ENCODE data around the gene OMD. TPM values are rescaled to one million over a fixed set of nuclear protein-coding genes. Genes with fewer than 3 reads are reported as not detected.
A peak's percentile ranks its signal among the peaks of the same experiment; 100 is the strongest.

The OMD gene
- polyA plus RNA-seq, 1 of the 3 experiments (the other 2 are of a cell fraction): not detected

GRCh38 chr9:92455217-92455616 lies 30.9 kb upstream of the OMD start:
- Histone ChIP-seq H4K20me1 (ENCODE audit: insufficient read depth) (no peaks in the 10 kb centered on the region), H3K9ac (no peak overlapping the region), H3K4me1 (ENCODE audit: control insufficient read depth in 1 of 2, insufficient read depth in 2 of 2, low read depth in 1 of 2, low read length in 1 of 2) (no peaks in the 10 kb centered on the region), H3K27ac (ENCODE audit: low read depth in 2 of 2, low read length in 1 of 2) (no peak overlapping the region), H3K27me3 (ENCODE audit: insufficient read depth) (no peaks in the 10 kb centered on the region), H3K36me3 (replicated peaks in 1 of 2; ENCODE audit: control insufficient read depth in 1 of 2, insufficient read depth in 2 of 2, low read length in 1 of 2) (no peaks in the 10 kb centered on the region), H3K9me3 (no peaks in the 10 kb centered on the region), H3K4me2 (no peak overlapping the region), H2AFZ (ENCODE audit: low read depth) (no peak overlapping the region), H3K9me2 (no peaks in the 10 kb centered on the region), H3K4me3 (ENCODE audit: low read depth in 2 of 2, low read length in 1 of 2) (no peak overlapping the region), H3F3A (replicated peaks; ENCODE audit: insufficient read depth) (no peaks in the 10 kb centered on the region), H3K79me2 (ENCODE audit: insufficient read depth) (no peaks in the 10 kb centered on the region)
- ChIA-PET POLR2A (no interaction called here), CTCF (interaction anchor here (1.6 kb wide), 1 partner anchor 8 kb away, joined by 4 read pairs; no protein-coding TSS in a partner anchor)
- WGBS (ENCODE audit: low lambda C conversion rate): 77% methylated on average over 3 of the region's 3 CpGs
- no peak for DNase-seq
- no peak for TF ChIP-seq SIN3A (IDR thresholded peaks at IDR 0.05; ENCODE audit: borderline replicate concordance, low read depth, low read length)
- TF ChIP-seq CHD2 (IDR thresholded peaks at IDR 0.05; ENCODE audit: low read length, partially characterized antibody): no peak
- no peak for TF ChIP-seq EP300 (IDR thresholded peaks at IDR 0.05; ENCODE audit: borderline replicate concordance in 1 of 2, low read depth in 1 of 2, low read length in 1 of 2)
- TF ChIP-seq, protein P1, sequence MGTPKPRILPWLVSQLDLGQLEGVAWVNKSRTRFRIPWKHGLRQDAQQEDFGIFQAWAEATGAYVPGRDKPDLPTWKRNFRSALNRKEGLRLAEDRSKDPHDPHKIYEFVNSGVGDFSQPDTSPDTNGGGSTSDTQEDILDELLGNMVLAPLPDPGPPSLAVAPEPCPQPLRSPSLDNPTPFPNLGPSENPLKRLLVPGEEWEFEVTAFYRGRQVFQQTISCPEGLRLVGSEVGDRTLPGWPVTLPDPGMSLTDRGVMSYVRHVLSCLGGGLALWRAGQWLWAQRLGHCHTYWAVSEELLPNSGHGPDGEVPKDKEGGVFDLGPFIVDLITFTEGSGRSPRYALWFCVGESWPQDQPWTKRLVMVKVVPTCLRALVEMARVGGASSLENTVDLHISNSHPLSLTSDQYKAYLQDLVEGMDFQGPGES (IDR thresholded peaks at IDR 0.05; ENCODE audit: low read depth, low read length): no peak
- TF ChIP-seq RAD21 (IDR thresholded peaks at IDR 0.05; ENCODE audit: low read length): peak; percentile 30
- no peak for TF ChIP-seq RXRA (IDR thresholded peaks at IDR 0.05; ENCODE audit: borderline replicate concordance, low read depth)
- TF ChIP-seq MXI1 (IDR thresholded peaks at IDR 0.05; ENCODE audit: low read depth, low read length): no peak
- no peak for TF ChIP-seq FOXM1 (IDR thresholded peaks at IDR 0.05; ENCODE audit: low read depth)
- no peak for TF ChIP-seq MEF2A (IDR thresholded peaks at IDR 0.05; ENCODE audit: borderline replicate concordance, low read depth)
- TF ChIP-seq CTCF (IDR thresholded peaks at IDR 0.05): peak; percentile 41; the same call in 1 of the 2 replicates
- no peak for TF ChIP-seq FOXJ3 (CRISPR knock-in tag; IDR thresholded peaks at IDR 0.05)
- no peak for TF ChIP-seq NFIC (IDR thresholded peaks at IDR 0.05; ENCODE audit: borderline replicate concordance)
- TF ChIP-seq, protein P2, sequence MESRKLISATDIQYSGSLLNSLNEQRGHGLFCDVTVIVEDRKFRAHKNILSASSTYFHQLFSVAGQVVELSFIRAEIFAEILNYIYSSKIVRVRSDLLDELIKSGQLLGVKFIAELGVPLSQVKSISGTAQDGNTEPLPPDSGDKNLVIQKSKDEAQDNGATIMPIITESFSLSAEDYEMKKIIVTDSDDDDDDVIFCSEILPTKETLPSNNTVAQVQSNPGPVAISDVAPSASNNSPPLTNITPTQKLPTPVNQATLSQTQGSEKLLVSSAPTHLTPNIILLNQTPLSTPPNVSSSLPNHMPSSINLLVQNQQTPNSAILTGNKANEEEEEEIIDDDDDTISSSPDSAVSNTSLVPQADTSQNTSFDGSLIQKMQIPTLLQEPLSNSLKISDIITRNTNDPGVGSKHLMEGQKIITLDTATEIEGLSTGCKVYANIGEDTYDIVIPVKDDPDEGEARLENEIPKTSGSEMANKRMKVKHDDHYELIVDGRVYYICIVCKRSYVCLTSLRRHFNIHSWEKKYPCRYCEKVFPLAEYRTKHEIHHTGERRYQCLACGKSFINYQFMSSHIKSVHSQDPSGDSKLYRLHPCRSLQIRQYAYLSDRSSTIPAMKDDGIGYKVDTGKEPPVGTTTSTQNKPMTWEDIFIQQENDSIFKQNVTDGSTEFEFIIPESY (IDR thresholded peaks at IDR 0.05; ENCODE audit: borderline replicate concordance, low read depth): no peak
- TF ChIP-seq YY1 (IDR thresholded peaks at IDR 0.05; ENCODE audit: low read depth): no peak
- no peak for TF ChIP-seq PBX3 (IDR thresholded peaks at IDR 0.05)
- no peak for TF ChIP-seq NRF1 (IDR thresholded peaks at IDR 0.05; ENCODE audit: low read depth, low read length)
- TF ChIP-seq TAF1 (IDR thresholded peaks at IDR 0.05; ENCODE audit: borderline replicate concordance, low read depth, low read length): no peak

Measured in SK-N-SH (cell line).